Adrenal gland (tissue), 5 donors: ENCODE results near the gene DNAH2.

Source experiments
- CTCF ChIP-seq, 6 experiments: fragments of 450-650 bp in 4 of 6; fragments of 200-600 bp in 2 of 6; sonication (generic) in 1 of 6; IDR thresholded peaks; 1 replicate in 5 of 6; 2 replicates in 1 of 6; pipeline versions ENCODE4 v1.5.1 to v1.8.0; 2016 to 2021; ENCODE audit warnings: antibody characterized with exemption in 6 of 6, mild to moderate bottlenecking in 2 of 6, moderate library complexity in 1 of 6
- POLR2A ChIP-seq, 2 donors: fragments of 450-650 bp; IDR thresholded peaks; one replicate each; pipeline ENCODE4 v1.6.1; 2017; ENCODE audit warnings: antibody characterized with exemption in 2 of 2, mild to moderate bottlenecking in 2 of 2, moderate library complexity in 1 of 2
- donor health status: DM: no; HTN: no; CAD: no.

GRCh38 chr17:7849751-7850504, 132.4 kb downstream of the DNAH2 start:
- TF ChIP-seq CTCF (IDR thresholded peaks at IDR 0.05) (no peak), POLR2A (IDR thresholded peaks at IDR 0.05) (no peak)
